ENCODE measurements around the gene CYGB.

The CYGB gene

GRCh38 chr17:76506408-76507345 is 30.8 kb downstream of the CYGB start:
- peak; percentile 68 to 86 for DNase-seq
- TF ChIP-seq GATA1 (IDR thresholded peaks at IDR 0.05; ENCODE audit: low read depth, low read length) (no peak), POLR2A (IDR thresholded peaks at IDR 0.05; ENCODE audit: low read length) (no peak)

- no peak for TF ChIP-seq GATA1 (IDR thresholded peaks at IDR 0.05; ENCODE audit: low read depth, low read length)
- no peak for TF ChIP-seq POLR2A (IDR thresholded peaks at IDR 0.05; ENCODE audit: low read length)
- DNase-seq = peak; percentile 46 to 48
Observed at GRCh38 chr17:76504117-76504516, 33.4 kb downstream of the CYGB start.

GRCh38 chr17:76502341-76503211 is 34.9 kb downstream of the CYGB start:
- TF ChIP-seq GATA1 (IDR thresholded peaks at IDR 0.05; ENCODE audit: low read depth, low read length) (no peak), POLR2A (IDR thresholded peaks at IDR 0.05; ENCODE audit: low read length) (no peak)
- no peak for DNase-seq

- no peak for TF ChIP-seq GATA1 (IDR thresholded peaks at IDR 0.05; ENCODE audit: low read depth, low read length)
- TF ChIP-seq POLR2A (IDR thresholded peaks at IDR 0.05; ENCODE audit: low read length) = peak; percentile 3
- DNase-seq = no peak
Observed at GRCh38 chr17:76501827-76502307, 35.6 kb downstream of the CYGB start.

DNA sequence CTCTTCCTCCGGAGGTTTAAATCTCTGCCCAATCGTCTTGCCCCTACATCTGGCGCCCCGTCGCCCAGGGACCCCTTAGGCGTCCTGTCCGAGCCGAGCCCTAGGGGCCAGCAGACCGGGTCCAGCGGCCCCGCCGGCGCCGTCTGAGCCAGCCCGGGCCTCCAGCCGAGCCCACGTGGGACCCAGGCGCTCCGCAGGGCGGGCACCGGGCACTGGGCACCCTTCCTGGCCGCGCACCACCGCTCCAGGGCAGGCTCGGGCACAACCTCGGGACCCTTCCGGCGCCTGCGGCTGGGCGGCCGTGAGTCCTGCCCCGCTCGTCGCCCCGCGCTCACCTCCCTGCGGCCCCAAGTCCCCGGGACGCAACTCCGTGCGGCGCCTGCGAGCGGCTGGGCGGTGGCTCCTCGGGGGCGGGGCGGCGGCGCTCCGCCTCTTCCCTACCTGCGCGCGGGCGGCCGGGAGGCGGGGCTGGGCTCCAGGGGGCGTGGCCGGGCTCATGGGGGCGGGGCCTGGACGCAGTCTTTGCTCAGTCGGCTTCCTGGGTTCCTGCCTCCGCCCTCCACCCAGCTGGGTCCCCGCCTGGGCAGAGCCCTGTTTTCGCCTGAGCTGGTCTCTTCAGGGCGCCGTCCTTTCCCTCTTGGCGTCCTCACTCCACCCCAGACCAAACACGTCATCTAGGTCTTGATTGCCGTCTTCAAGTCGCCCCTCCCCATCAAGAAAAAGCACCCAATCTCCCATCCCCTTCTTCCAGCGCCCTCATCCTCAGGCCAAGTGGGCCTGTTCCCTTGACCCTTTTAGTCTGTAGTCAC is 36.3 kb downstream of the CYGB start, which contains the start of gene RHBDF2:
Gene RHBDF2 (minus strand): TSS at position 406 of the 809 bp plus-strand sequence. CDS start 19,899 bp downstream, outside the sequence.
- DNase-seq = peak; percentile 87 to 96
- TF ChIP-seq GATA1 (IDR thresholded peaks at IDR 0.05; ENCODE audit: low read depth, low read length) = no peak
- TF ChIP-seq POLR2A (IDR thresholded peaks at IDR 0.05; ENCODE audit: low read length) = peak; percentile 33

DNA sequence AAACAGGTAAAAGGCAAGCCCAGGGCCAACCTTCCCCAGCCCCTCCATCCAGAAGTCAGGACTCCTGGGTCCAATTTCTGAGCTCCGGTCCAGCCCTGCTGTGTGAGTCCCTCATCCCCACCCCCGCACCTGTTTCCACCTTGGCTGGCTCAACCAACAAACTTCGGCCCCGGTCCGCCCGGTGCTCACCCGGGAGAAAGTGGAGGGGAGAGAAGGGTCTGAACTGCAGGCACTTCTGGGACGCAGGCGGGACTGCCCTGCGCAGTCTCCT is 36.8 kb downstream of the CYGB start:
- TF ChIP-seq POLR2A (IDR thresholded peaks at IDR 0.05; ENCODE audit: low read length) (no peak), GATA1 (IDR thresholded peaks at IDR 0.05; ENCODE audit: low read depth, low read length) (no peak)
- no peak for DNase-seq

DNA sequence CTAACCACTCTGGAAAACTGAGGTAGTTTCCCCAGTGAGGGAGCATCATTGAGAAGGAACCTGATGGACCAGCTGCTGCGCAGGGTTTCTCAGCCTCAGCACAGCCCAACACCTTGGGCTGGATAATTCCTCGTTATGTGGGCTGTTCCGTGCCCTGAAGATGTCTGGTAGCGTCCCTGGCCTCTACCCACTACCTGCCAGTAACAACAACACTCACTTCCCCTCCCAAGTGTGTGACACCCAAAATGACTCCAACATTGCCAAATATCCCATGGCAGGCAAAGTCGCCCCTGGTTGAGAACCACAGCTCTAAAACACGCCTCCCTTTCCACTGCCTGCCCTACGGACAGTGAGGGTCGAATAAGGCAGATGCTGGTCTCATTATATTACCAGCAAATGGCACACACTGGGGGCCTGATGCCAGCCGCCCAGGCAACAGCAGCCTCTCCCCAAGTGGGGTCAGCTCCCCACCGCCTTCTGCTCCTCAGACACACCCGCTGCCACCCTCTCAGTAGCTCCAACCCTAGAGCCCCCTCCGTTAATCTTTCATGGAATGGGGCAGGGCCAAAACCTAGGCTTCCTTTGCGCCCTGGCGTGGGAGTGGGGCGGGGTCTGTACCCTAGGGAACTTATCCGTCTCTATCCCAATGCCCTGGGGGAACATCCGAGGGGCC is 37.3 kb downstream of the CYGB start:
- DNase-seq = no peak
- TF ChIP-seq POLR2A (IDR thresholded peaks at IDR 0.05; ENCODE audit: low read length) = no peak
- no peak for TF ChIP-seq GATA1 (IDR thresholded peaks at IDR 0.05; ENCODE audit: low read depth, low read length)

- TF ChIP-seq POLR2A (IDR thresholded peaks at IDR 0.05; ENCODE audit: low read length) (no peak), GATA1 (IDR thresholded peaks at IDR 0.05; ENCODE audit: low read depth, low read length) (no peak)
- no peak for DNase-seq
Observed at GRCh38 chr17:76499267-76499667, 38.2 kb downstream of the CYGB start.

DNA sequence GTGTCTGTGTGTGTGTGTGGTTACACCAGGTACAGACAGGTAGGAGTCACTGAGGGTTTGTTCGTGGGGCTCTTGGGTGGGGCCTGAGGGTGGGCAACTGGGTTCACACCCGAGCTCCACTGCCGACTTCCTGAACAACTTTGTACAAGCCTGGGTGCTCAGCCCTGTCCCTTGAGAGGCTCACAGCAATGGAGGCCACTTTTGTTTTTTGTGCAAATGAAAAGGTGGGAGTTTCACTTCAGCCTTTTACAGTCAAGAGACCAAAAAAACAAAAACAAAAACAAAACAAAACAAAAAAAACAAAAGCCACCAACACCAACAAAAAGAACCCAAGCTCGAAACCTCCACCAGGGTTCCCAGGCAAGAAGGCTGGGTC is 38.6 kb downstream of the CYGB start:
- DNase-seq = no peak
- TF ChIP-seq POLR2A (IDR thresholded peaks at IDR 0.05; ENCODE audit: low read length) (no peak), GATA1 (IDR thresholded peaks at IDR 0.05; ENCODE audit: low read depth, low read length) (no peak)

DNA sequence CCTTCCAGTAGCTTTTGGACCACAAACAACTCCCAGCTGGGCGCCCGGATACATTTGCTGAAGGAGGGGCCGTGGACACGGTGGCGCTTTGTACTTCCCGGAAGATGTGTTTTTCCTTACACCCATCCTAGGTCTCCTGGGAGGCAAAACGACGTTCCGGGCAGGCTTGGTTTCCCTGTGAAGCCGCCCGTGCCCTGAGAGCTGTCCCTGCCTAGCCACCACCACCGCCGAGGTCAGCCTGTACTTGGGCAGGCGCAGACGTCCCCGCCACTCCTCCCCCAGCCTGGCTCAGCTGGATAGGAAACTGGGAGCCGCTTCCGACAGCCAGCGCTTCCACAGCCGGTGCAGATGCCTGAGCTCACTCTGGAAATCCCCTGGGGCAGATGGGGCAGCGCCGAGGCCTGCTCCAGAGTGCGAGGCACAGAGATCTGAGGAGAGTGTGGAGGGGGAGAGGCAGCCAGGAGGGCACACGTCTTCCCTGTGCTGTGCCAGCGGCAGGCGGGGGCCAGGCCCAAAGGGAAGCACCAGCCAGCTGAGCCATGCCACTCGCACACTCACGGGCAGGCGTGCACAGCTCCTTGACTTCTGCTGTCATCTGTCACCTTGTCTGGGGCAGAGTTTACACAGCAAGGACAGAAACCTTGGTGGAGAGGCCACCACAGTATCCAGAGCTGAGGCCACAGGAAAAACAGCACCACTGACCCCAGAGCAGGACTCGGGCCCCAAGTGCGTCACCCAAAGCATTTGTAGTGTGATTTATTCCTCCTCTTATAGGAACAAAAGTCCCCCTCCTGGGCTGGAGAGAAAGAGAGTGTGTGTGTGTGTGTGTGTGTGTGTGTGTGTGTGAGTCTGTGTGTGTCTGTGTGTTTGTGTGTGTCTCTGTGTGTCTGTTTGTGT is 39.3 kb downstream of the CYGB start:
- DNase-seq = no peak
- TF ChIP-seq POLR2A (IDR thresholded peaks at IDR 0.05; ENCODE audit: low read length) (no peak), GATA1 (IDR thresholded peaks at IDR 0.05; ENCODE audit: low read depth, low read length) (no peak)

GRCh38 chr17:76497699-76497978 is 39.9 kb downstream of the CYGB start:
- DNase-seq = no peak
- TF ChIP-seq GATA1 (IDR thresholded peaks at IDR 0.05; ENCODE audit: low read depth, low read length) (no peak), POLR2A (IDR thresholded peaks at IDR 0.05; ENCODE audit: low read length) (no peak)

DNA sequence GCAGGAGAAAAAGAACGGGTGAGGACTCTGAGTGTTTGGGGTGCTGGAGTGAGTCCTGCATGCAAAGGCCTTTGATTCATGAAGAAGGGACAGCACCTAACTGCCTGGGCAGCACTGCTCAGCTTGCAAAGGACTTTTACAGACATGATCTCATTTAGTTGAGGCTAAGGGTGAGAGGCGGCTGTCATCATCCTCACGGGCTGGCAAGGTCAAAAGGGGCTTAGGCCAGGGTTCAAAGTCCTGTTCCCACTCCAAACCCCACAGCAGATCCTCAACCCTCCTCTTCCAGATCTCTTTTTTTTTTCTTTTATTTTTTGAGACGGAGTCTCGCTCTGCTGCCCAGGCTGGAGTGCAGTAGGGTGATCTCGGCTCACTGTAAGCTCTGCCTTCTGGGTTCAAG is 41.0 kb downstream of the CYGB start:
- DNase-seq = no peak
- no peak for TF ChIP-seq GATA1 (IDR thresholded peaks at IDR 0.05; ENCODE audit: low read depth, low read length)
- TF ChIP-seq POLR2A (IDR thresholded peaks at IDR 0.05; ENCODE audit: low read length) = no peak
